Psoas muscle (tissue), 8 donors: ENCODE results near the gene DPP10. TPM values are rescaled to one million over a fixed set of nuclear protein-coding genes. Genes with fewer than 3 reads are reported as not detected.

Experiments used
- ATAC-seq, 4 donors: fragments of 200-7000 bp; cut with Tn5 transposase; one replicate each; pipeline ENCODE4 v1.9.1; 2020; ENCODE audit warnings: moderate library complexity in 3 of 4, mild to moderate bottlenecking in 2 of 4
- DNase-seq, 2 donors: peaks; one replicate each; pipeline ENCODE4 v3.0.0-alpha.2; 2020
- H3K27ac ChIP-seq: fragments of 200-600 bp; one replicate; pipeline ENCODE4 v1.8.0; 2022
- H3K27me3 ChIP-seq, 3 donors: fragments of 200-600 bp in 1 of 3; one replicate each; pipeline versions ENCODE4 v1.6.1 to v1.8.0; 2013 to 2022; ENCODE audit warnings: low read length in 2 of 3, mild to moderate bottlenecking in 2 of 3, moderate library complexity in 1 of 3; ENCODE audit not compliant: insufficient read depth in 3 of 3
- H3K36me3 ChIP-seq, 2 donors: fragments of 200-600 bp in 1 of 2; one replicate each; pipeline versions ENCODE4 v1.6.1 to v1.8.0; 2013 to 2022; ENCODE audit warnings: low read depth in 1 of 2, mild to moderate bottlenecking in 1 of 2, moderate library complexity in 1 of 2; ENCODE audit not compliant: insufficient read depth in 1 of 2
- H3K4me1 ChIP-seq: fragments of 200-600 bp; one replicate; pipeline ENCODE4 v1.8.0; 2022
- H3K4me3 ChIP-seq: fragments of 200-600 bp; one replicate; pipeline ENCODE4 v1.8.0; 2022; ENCODE audit warnings: mild to moderate bottlenecking
- H3K9me3 ChIP-seq: fragments of 200-600 bp; one replicate; pipeline ENCODE4 v1.8.0; 2022
- WGBS, 3 donors: extraction: QIAGEN DNeasy Blood & Tissue Kit; methylation state at CpG; one replicate each; pipeline versions ENCODE4 v1.1.6 to v1.1.7; 2013; 5-methylcytosine and 5-hydroxymethylcytosine counted together
- intact Hi-C, 2 donors: fragments of 100-400 bp; cut with DNase I; formaldehyde crosslinking; loops; one replicate each; pipeline versions ENCODE4 v1.11.0 to v1.14.2; 2022
- polyA plus RNA-seq, 3 donors: library from polyadenylated mRNA; stranded (reverse); fragments of 200-250 nt; gene quantifications; one replicate each; pipeline ENCODE4 v1.2.3, GENCODE V29; 2013
- total RNA-seq, 4 donors: library from RNA; stranded (reverse); fragmentation: NEBNext Ultra II Directional in 2 of 4; extraction: Animal tissue kit (Norgen Biotek cat#: 25700) in 2 of 4; gene quantifications; one replicate each; pipeline versions ENCODE4 v1.2.1 to v1.2.4, GENCODE V29; 2021 to 2023
- TF ChIP-seq, protein P1 (sequence below): fragments of 200-600 bp; IDR thresholded peaks from one replicate; pipeline ENCODE4 v1.8.0; 2022; ENCODE audit warnings: antibody characterized with exemption
- donor health status: healthy with polysubstance abuse.
- donor health status: DM: no; HTN: no; CAD: no; lungs with moderate emphysema.
- donor health status: Bipolar disorder and iron deficiency.
- donor health status: healthy.
- donor health status: DM: yes; HTN: yes; CAD: no.
- donor health status: DM: no; HTN: no; CAD: no.
- donor health status: DM: no; HTN: no; CAD: no.
- donor health status: DM: yes; HTN: yes; CAD: no.

Gene DPP10
- total and polyA plus RNA-seq, 7 donors, result 0.01 to 0.11 TPM; not detected in 5

DNA sequence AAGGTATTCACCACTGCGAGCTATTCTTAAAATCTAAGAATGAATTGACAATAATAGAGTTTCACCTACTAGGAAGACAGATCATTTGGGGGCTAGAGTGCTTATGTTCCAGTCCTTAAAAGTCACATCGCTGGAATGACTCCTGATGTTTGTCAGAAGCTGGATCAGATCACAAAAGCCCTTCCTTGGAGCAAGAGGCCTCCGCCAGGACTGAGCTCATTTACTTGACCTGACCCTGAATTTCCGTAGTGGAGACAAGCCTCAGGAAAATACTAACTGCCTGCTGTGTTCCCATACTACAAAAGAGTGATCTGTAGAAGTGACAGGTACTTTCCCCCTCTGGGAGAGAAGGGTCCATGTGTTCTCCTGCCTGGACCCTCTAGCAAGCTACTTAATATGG is 483.9 kb downstream of the DPP10 start:
- peaks cover 0 to 2% (median 0%) of the 10 kb centered on the region in 3 donors for H3K27me3 ChIP-seq
- no peak for ATAC-seq
- H3K27ac ChIP-seq, result no peak overlapping the region
- TF ChIP-seq, protein P1, sequence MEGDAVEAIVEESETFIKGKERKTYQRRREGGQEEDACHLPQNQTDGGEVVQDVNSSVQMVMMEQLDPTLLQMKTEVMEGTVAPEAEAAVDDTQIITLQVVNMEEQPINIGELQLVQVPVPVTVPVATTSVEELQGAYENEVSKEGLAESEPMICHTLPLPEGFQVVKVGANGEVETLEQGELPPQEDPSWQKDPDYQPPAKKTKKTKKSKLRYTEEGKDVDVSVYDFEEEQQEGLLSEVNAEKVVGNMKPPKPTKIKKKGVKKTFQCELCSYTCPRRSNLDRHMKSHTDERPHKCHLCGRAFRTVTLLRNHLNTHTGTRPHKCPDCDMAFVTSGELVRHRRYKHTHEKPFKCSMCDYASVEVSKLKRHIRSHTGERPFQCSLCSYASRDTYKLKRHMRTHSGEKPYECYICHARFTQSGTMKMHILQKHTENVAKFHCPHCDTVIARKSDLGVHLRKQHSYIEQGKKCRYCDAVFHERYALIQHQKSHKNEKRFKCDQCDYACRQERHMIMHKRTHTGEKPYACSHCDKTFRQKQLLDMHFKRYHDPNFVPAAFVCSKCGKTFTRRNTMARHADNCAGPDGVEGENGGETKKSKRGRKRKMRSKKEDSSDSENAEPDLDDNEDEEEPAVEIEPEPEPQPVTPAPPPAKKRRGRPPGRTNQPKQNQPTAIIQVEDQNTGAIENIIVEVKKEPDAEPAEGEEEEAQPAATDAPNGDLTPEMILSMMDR, result no peak
- intact Hi-C loops, result no loop called here
- no peak for DNase-seq
- no peaks in the 10 kb centered on the region for H3K4me1 ChIP-seq
- H3K4me3 ChIP-seq, result no peak overlapping the region
- peaks cover 4% of the 10 kb centered on the region for H3K9me3 ChIP-seq
- no peaks in the 10 kb centered on the region for H3K36me3 ChIP-seq
- WGBS, 3 donors, result 76 to 81% (median 76%) methylated on average over 4 of the region's 4 CpGs

DNA sequence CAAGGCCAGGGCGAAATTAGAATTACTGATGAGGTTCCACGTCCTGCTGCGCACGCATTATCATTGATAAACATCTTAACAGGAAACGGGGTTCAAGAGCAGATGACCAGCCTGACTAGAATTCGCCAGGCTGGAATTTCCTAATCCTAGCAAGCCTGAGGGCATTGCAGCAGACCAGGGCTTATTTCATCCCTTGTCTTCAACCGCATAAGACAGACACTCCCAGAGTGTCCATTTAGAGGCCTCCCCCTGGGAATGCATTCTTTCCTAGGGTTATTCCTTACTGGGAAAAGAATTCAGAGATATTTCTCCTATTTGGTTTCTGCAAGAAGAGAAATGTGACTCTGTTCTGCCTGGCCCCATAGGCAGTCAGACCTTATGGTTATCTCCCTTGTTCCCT is 486.8 kb downstream of the DPP10 start:
- DNase-seq, result no peak
- Histone ChIP-seq H3K36me3 (no peaks in the 10 kb centered on the region), H3K4me3 (no peak overlapping the region), H3K27ac (no peak overlapping the region), H3K9me3 (peaks cover 4% of the 10 kb centered on the region), H3K4me1 (no peaks in the 10 kb centered on the region), H3K27me3 (peaks cover 0 to 2% (median 0%) of the 10 kb centered on the region in 3 donors)
- TF ChIP-seq, protein P1, result no peak
- no peak for ATAC-seq
- WGBS, 3 donors, result 82 to 91% (median 83%) methylated on average over 7 of the region's 7 CpGs
- intact Hi-C loops, result no loop called here

DNA sequence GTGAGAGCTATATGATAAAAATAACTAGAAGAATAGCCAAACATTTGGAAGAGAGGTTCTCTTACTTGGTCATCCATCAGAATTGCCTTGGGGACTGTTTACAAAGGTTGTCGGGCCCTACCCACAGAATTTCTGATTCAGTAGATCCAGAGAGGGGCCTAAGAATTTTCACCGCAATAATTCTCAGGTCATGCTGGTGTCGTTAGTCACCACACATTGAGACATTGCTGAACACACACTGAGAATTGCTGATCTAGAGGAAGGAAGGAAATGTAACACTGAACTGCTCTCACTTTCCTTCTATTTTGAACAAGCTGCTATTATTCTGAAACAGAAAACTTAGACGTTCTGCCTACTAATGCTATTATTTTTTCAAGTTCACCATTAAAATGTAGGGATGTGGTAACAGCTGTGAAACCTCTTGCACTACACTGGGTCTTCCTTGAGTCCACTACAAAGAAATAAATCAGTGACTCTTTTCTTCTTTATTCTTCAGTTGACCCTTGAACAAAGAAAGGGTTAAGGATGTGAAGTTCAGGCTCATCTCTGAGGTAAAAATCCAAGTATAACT is 491.3 kb downstream of the DPP10 start:
- DNase-seq, result no peak
- no peak for ATAC-seq
- no peaks in the 10 kb centered on the region for H3K36me3 ChIP-seq
- no peaks in the 10 kb centered on the region for H3K4me1 ChIP-seq
- H3K27ac ChIP-seq, result no peak overlapping the region
- WGBS, 3 donors, result 71 to 75% (median 72%) methylated on average over 4 of the region's 4 CpGs
- TF ChIP-seq, protein P1, result no peak
- no peak overlapping the region for H3K4me3 ChIP-seq
- H3K27me3 ChIP-seq, result peaks cover 0 to 2% (median 0%) of the 10 kb centered on the region in 3 donors
- no peaks in the 10 kb centered on the region for H3K9me3 ChIP-seq
- intact Hi-C loops, result no loop called here

DNA sequence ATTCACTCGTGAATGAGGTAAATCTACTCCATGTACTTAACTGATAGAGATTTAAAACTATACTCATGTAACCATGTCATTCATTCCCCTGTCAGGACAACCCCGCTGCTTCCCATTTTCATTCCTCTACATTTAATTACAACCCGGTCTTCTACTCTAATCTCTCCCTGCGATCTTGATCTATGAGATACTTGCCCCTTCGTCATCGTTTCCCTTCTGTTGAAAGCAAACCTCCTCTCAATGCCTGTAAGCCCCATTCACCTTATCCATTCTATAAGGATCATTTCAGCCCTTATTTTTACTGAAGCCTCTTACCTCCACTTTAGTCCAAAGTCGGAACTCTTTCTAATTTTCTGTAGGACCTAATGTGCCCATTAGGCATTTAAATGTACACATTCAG is 492.6 kb downstream of the DPP10 start:
- Histone ChIP-seq H3K4me1 (no peaks in the 10 kb centered on the region), H3K27ac (no peak overlapping the region), H3K27me3 (peaks cover 0 to 2% (median 0%) of the 10 kb centered on the region in 3 donors), H3K9me3 (no peaks in the 10 kb centered on the region), H3K4me3 (no peak overlapping the region), H3K36me3 (no peaks in the 10 kb centered on the region)
- no peak for DNase-seq
- intact Hi-C loops, result no loop called here
- no peak for ATAC-seq
- TF ChIP-seq, protein P1, result no peak
- 86 to 91% (median 90%) methylated on average over 7 of the region's 7 CpGs for WGBS, 3 donors

DNA sequence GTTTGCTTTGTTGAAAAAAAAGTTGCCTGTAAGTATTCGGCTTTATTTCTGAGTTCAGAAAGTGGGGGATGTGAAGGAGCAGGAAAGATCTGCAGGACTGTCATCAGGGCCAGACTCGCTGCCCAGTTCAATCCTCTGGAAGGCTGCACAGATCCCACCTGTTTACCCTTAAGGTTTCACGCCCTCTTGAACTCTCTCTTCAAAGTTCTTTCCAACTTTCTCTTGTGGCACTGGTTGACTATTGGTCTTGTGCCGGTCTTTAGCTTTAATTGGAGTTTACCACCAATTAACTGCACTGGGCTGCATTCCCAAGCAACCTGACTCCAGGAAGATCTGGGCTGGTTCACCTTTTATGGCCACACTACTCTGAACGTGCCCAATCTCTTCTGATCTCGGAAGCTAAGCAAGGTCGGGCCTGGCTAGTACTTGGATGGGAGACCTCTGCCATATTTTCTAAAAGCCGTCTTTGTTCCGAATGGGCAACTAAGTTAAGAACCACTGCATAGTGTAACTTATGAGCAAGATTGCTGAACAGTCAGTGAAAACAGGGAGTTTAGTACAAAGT is 495.0 kb downstream of the DPP10 start:
- intact Hi-C loops, result no loop called here
- no peak overlapping the region for H3K4me3 ChIP-seq
- WGBS, 3 donors, result 70 to 75% (median 72%) methylated on average over 9 of the region's 9 CpGs
- H3K4me1 ChIP-seq, result no peaks in the 10 kb centered on the region
- DNase-seq (no peak), ATAC-seq (no peak)
- no peaks in the 10 kb centered on the region for H3K36me3 ChIP-seq
- TF ChIP-seq, protein P1, result no peak
- no peaks in the 10 kb centered on the region for H3K27me3 ChIP-seq
- no peak overlapping the region for H3K27ac ChIP-seq
- H3K9me3 ChIP-seq, result no peaks in the 10 kb centered on the region
